GM18498 (cell line): ENCODE results near the gene LATS1.
"Not testable (repeated sequence)": the region's sequence is repeated elsewhere in the genome, so short reads cannot be mapped to it uniquely, and the experiment has no call there.

ENCODE experiments used
- ATAC-seq: cut with Tn5 transposase; IDR thresholded peaks from one replicate; pipeline ENCODE4 v1.9.1; 2021; ENCODE audit warnings: mild to moderate bottlenecking, moderate library complexity; ENCODE audit not compliant: unreplicated experiment

Gene LATS1

GRCh38 chr6:149680503-149680902, 37.4 kb downstream of the LATS1 start:
- no peak for ATAC-seq

DNA sequence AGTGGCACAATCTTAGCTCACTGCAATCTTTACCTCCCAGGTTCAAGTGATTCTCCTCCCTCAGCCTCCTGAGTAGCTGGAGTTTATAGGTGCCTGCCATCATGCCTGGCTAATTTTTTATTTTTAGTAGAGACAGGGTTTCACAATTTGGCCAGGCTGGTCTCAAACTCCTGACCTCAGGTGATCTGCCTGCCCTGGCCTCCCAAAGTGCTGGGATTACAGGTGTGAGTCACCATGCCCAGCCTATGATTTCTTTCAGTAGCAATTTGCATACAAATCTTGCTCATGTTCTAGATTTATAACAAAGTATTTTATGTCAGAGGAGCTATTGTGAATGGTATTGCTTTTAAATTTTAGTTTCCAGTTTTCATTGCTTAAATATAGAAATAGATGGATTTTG, 45.6 kb downstream of the LATS1 start:
- not testable (repeated sequence) for ATAC-seq

DNA sequence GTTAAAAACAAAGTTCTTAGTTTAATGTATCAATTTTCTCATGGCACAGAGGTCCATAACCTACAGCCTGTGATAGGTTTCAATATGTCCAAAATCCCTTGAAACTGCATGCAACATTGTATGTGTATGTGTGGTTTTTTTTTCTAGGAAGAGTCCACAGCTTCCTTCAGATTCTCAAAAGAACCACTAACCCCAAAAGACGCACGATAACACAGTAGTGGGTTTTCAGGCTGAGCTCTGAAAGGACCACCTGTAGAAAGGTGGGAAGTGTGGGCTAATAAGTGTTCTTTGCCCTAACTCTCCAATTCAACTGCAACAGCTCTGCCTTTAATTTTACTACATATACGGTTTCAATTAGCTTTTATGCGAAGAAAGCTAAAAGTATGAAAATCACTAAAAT, 57.9 kb downstream of the LATS1 start:
- no peak for ATAC-seq

DNA sequence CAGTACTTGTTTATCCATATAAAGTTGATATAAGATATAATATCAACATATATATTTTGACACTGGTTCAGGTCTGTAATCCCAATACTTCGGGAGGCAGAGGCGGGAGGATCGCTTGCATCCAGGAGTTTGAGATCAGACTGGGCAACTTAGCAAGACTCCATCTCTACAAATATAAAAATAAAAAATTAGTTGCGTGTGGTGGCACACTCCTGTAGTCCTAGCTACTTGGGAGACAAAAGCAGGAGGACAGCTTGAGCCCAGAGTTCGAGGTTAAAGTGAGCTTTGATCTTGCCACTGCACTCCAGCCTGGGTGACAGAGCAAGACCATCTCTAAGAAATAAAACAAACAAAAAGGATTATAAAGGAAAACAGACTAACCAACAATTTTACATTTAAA, 60.5 kb downstream of the LATS1 start:
- ATAC-seq = no peak

- no peak for ATAC-seq
Observed at GRCh38 chr6:149651056-149651455, 66.8 kb downstream of the LATS1 start.

GRCh38 chr6:149648148-149649145, 69.5 kb downstream of the LATS1 start, which contains the start of gene KATNA1:
Gene KATNA1, minus strand, starts transcription at chr6:149648714. Its CDS starts 10,167 bp downstream, at chr6:149638547.
- ATAC-seq = peak; percentile 93

DNA sequence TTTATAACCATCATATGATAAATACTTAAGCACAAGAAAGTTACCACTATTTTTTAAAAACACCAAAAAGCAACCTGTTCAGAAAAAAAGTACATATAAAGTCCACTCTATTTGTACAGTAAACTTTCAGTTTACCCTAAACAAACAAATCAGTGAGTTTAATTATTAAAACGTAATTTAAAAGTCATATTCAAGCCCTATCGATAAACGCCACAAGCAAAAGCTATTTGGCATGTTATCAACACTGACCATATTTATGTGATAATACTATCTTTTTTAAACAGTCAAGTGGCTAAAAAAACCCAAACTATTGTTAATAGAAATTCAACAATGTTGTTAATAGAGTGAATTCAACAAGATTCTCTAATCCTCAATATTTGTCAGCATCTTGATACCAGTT, 71.3 kb downstream of the LATS1 start:
- no peak for ATAC-seq

GRCh38 chr6:149642829-149643580, 74.9 kb downstream of the LATS1 start:
- ATAC-seq = peak; percentile 53

DNA sequence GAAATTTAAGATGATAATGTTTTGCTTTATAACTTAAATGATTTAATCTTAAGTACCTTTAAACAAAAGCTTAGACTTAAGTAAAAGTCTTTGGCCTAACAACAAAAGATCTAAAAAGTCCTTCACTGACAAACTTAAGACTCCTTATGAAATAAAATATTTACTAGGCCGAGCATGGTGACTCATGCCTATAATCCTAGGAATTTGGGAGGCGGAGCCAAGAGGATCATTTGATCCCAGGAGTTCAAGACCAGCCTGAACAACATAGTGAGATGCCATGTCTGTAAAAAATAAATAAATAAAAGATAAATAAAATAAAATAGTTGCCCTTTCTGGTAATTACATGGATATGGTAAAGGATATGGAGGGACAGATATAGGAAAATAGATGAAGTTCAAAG, 81.8 kb downstream of the LATS1 start:
- no peak for ATAC-seq

- ATAC-seq = no peak
Observed at GRCh38 chr6:149634315-149634714, 83.6 kb downstream of the LATS1 start.

DNA sequence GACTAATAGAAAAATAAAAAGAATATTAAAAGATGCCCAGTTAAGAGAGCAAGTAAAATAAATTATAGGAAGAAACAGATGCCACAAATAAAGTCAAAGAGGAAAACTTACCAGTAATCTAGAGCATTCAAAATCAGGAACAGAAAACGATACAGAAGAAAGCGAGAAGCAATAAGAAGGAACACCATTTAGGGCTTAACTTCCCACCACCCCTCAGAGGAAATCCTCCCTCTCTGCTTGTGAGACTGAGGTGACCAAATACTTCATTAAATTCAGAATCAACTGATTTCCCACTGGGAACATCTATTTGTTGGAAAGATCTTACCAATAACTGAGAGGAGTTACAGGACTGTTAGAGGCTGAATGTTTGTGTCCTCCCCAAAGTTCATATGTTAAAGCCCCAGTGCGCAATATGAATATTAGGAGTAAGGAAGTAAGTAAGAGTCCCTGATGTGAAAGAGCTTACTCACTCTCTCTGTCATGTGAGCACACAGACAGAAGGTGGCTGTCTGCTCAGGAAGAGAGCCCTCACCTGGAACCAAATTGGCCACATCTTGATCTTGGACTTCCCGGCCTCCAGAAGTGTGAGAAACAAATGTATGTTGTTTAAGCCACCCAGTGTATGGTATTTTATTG, 88.9 kb downstream of the LATS1 start:
- peak; percentile 85 for ATAC-seq

GRCh38 chr6:149627672-149628071, 90.2 kb downstream of the LATS1 start:
- ATAC-seq = no peak

GRCh38 chr6:149615805-149616204, 102.1 kb downstream of the LATS1 start:
- ATAC-seq = no peak

DNA sequence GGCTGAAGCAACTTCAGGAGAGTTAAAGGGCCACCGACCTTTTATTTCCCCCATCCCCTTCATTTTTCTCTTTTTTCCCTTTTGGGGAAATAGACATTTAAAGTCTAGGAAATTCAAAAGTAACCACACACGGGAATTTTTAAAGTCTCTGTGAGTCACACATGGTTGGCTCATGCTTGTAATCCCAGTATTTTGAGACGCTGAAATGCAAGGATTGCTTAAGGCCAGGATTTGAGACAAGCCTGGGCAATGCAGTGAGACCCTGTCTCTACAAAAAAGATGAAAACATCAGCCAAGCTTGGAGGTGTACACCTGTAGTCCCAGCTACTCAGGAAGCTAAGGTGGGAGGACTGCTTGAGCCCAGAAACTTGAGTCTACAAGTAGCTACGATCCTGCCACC, 103.6 kb downstream of the LATS1 start:
- ATAC-seq = no peak

DNA sequence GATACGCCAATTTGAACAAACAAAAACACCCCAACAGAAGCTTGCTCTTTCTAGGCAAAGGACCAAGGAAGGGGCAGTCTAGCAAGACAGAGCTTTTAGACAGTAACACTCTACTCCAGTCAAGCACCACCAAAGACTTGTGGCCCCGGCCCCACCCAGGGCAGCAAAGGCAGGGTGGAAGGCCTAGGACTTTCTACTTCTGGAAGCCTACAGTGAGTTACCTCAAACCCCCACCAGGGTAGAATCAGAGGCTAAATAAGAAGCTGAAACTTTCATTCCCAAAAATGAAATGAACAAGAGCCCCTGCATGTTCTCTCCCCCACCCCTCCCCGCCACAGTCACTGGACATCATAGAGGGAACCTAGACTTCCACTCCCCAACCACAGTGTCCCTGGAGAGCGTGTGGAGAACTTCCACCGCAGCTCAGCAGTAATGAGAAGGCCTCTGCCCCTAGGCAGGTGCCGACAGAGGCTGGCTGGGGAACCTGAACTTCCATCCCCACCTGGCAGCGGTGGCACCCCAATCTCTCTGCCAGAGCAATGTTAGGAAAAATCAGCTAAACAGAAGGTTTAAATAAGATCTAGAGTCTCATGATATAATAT, 109.4 kb downstream of the LATS1 start:
- ATAC-seq = no peak
